HCT116 (cell line): ENCODE data around the gene LYSET. TPM values are rescaled to one million over a fixed set of nuclear protein-coding genes. Genes with fewer than 3 reads are reported as not detected.

Experiments used
- ATAC-seq: fragments of 200-7000 bp; cut with Tn5 transposase; 2 replicates; pipeline ENCODE4 v1.9.1; 2020; ENCODE audit warnings: mild to moderate bottlenecking, moderate library complexity
- Bru-seq: library from RNA; stranded (reverse); fragments of 400-500 nt; gene quantifications from one replicate; lab custom pipeline; 2021; lab: Mats Ljungman, UMichigan
- BruChase-seq, 2 experiments: library from RNA; stranded (reverse); fragments of 400-500 nt; gene quantifications; one replicate each; lab custom pipeline; 2021; lab: Mats Ljungman, UMichigan
- BruUV-seq: library from RNA; stranded (reverse); fragments of 400-500 nt; replicated peaks from 2 replicates; lab custom pipeline; 2021; lab: Mats Ljungman, UMichigan
- CTCF ChIA-PET: fragments of 300-600 bp; sonication (Branson Sonifier 250); formaldehyde crosslinking; loops from one replicate; lab custom pipeline; 2021; ENCODE audit warnings: antibody characterized with exemption; lab: Charles Lee
- POLR2A ChIA-PET: fragments of 300-600, 350-600 bp; sonication (Branson Sonifier 250); formaldehyde crosslinking; loops from one replicate; lab custom pipeline; 2021; ENCODE audit warnings: antibody characterized with exemption; lab: Charles Lee
- RAD21 ChIA-PET, 2 experiments: fragments of 300-600 bp; sonication (Branson Sonifier 250); formaldehyde crosslinking; loops; one replicate each; lab custom pipeline; 2023; ENCODE audit warnings: low total read pairs in 2 of 2; ENCODE audit not compliant: uncharacterized antibody in 2 of 2, unreplicated experiment in 2 of 2, low non-redundant PET in 1 of 2; lab: Charles Lee
- DNase-seq: peaks from one replicate; pipeline ENCODE4 v3.0.0-alpha.2; 2010; ENCODE audit warnings: low read depth, low spot score
- H2AFZ ChIP-seq: fragments of 200-600 bp; shearing (Covaris generic), sonication (generic); 2 replicates; pipeline ENCODE4 v1.6.1; 2017; ENCODE audit warnings: low read depth, mixed run types, mixed read lengths, antibody characterized with exemption, low read length; ENCODE audit not compliant: poor library complexity, severe bottlenecking
- H3K27ac ChIP-seq: 2 replicates; pipeline ENCODE4 v1.5.1; 2012; ENCODE audit warnings: low read depth, low read length
- H3K27me3 ChIP-seq: fragments of 200-600 bp; sonication (generic); 2 replicates; pipeline ENCODE4 v1.6.1; 2016; ENCODE audit warnings: mixed run types, low read length, mixed read lengths; ENCODE audit not compliant: insufficient read depth
- H3K36me3 ChIP-seq, 2 experiments: fragments of 200-500 bp in 1 of 2; fragments of 200-600 bp in 1 of 2; sonication (Bioruptor generic) in 1 of 2; sonication (generic) in 1 of 2; 2 replicates each; pipeline versions ENCODE4 v1.5.1 to v1.6.1; 2014 to 2016; ENCODE audit warnings: low read length in 2 of 2, inconsistent platforms in 1 of 2, mixed read lengths in 1 of 2, mixed run types in 1 of 2; ENCODE audit not compliant: insufficient read depth in 2 of 2, control insufficient read depth in 1 of 2
- H3K4me1 ChIP-seq, 2 experiments: fragments of 200-600 bp in 1 of 2; sonication (generic) in 1 of 2; 2 replicates each; pipeline versions ENCODE4 v1.5.1 to v1.6.1; 2012 to 2017; ENCODE audit warnings: low read length in 2 of 2, inconsistent platforms in 1 of 2, mild to moderate bottlenecking in 1 of 2, mixed read lengths in 1 of 2, mixed run types in 1 of 2, moderate library complexity in 1 of 2; ENCODE audit not compliant: insufficient read depth in 2 of 2, control insufficient read depth in 1 of 2
- H3K4me2 ChIP-seq: fragments of 200-600 bp; sonication (generic); 2 replicates; pipeline ENCODE4 v1.6.1; 2017; ENCODE audit warnings: mixed run types, low read length, mixed read lengths
- H3K4me3 ChIP-seq, 2 experiments: fragments of 200-600 bp in 1 of 2; sonication (generic) in 1 of 2; replicated peaks in 1 of 2; 2 replicates each; pipeline ENCODE4 v1.5.1; 2011 to 2016; ENCODE audit warnings: low read length in 2 of 2, control low read depth in 1 of 2, low read depth in 1 of 2, mild to moderate bottlenecking in 1 of 2, mixed read lengths in 1 of 2, mixed run types in 1 of 2
- H3K79me2 ChIP-seq: fragments of 200-600 bp; sonication (generic); 2 replicates; pipeline ENCODE4 v1.6.1; 2017; ENCODE audit warnings: mild to moderate bottlenecking, mixed run types, low read length, moderate library complexity, mixed read lengths; ENCODE audit not compliant: insufficient read depth
- H3K9ac ChIP-seq: fragments of 200-600 bp; sonication (generic); 2 replicates; pipeline ENCODE4 v1.6.1; 2016; ENCODE audit warnings: low read length, mixed read lengths
- H3K9me2 ChIP-seq: fragments of 200-600 bp; sonication (generic), shearing (Covaris generic); 2 replicates; pipeline ENCODE4 v1.6.1; 2017; ENCODE audit warnings: mixed run types, mild to moderate bottlenecking, moderate library complexity; ENCODE audit not compliant: insufficient read depth
- H3K9me3 ChIP-seq, 2 experiments: fragments of 200-500 bp in 1 of 2; fragments of 200-600 bp in 1 of 2; sonication (Bioruptor generic) in 1 of 2; sonication (generic) in 1 of 2; 2 replicates each; pipeline ENCODE4 v1.6.1; 2014 to 2017; ENCODE audit warnings: low read length in 2 of 2, mixed read lengths in 2 of 2, inconsistent platforms in 1 of 2, low read depth in 1 of 2, mild to moderate bottlenecking in 1 of 2, mixed run types in 1 of 2, moderate library complexity in 1 of 2; ENCODE audit not compliant: control insufficient read depth in 1 of 2, insufficient read depth in 1 of 2
- H4K20me1 ChIP-seq: fragments of 200-600 bp; sonication (generic), shearing (Covaris generic); 2 replicates; pipeline ENCODE4 v1.6.1; 2017; ENCODE audit warnings: mixed run types, mild to moderate bottlenecking, moderate library complexity; ENCODE audit not compliant: insufficient read depth
- CBX3 ChIP-seq: IDR thresholded peaks from 2 replicates; pipeline ENCODE4 v1.6.1; 2012; ENCODE audit warnings: low read depth
- CTCF ChIP-seq, 3 experiments: fragments of 200-600 bp in 1 of 3; sonication (generic) in 1 of 3; IDR thresholded peaks in 2 of 3; conservative IDR thresholded peaks in 1 of 3; 2 replicates each; pipeline ENCODE4 v1.5.1; 2012 to 2017; ENCODE audit warnings: low read depth in 2 of 3, low read length in 2 of 3, antibody characterized with exemption in 1 of 3, borderline replicate concordance in 1 of 3, control low read depth in 1 of 3, mild to moderate bottlenecking in 1 of 3, mixed read lengths in 1 of 3, mixed run types in 1 of 3, moderate library complexity in 1 of 3; ENCODE audit not compliant: insufficient read depth in 1 of 3
- EGR1 ChIP-seq: IDR thresholded peaks from 2 replicates; pipeline ENCODE4 v1.6.1; 2012; ENCODE audit warnings: low read depth
- EZH2phosphoT487 ChIP-seq: fragments of 200-600 bp; IDR thresholded peaks from 2 replicates; pipeline ENCODE4 v1.6.1; 2018; ENCODE audit warnings: antibody characterized with exemption, borderline replicate concordance
- FOSL1 ChIP-seq: IDR thresholded peaks from 2 replicates; pipeline ENCODE4 v1.6.1; 2012; ENCODE audit warnings: low read depth
- MAX ChIP-seq: IDR thresholded peaks from 2 replicates; pipeline ENCODE4 v1.6.1; 2012
- POLR2A ChIP-seq: IDR thresholded peaks from 2 replicates; pipeline ENCODE4 v1.7.0; 2011; ENCODE audit warnings: borderline replicate concordance; ENCODE audit not compliant: insufficient read depth, insufficient read length; ENCODE audit errors: extremely low read depth
- POLR2AphosphoS5 ChIP-seq: IDR thresholded peaks from 2 replicates; pipeline ENCODE4 v1.6.1; 2011; ENCODE audit warnings: mild to moderate bottlenecking, low read depth, low read length, moderate library complexity
- RAD21 ChIP-seq: IDR thresholded peaks from 2 replicates; pipeline ENCODE4 v1.6.1; 2012; ENCODE audit warnings: low read depth, mild to moderate bottlenecking
- SIN3A ChIP-seq: IDR thresholded peaks from 2 replicates; pipeline ENCODE4 v1.6.1; 2012; ENCODE audit warnings: low read depth
- SP1 ChIP-seq: IDR thresholded peaks from 2 replicates; pipeline ENCODE4 v1.6.1; 2012; ENCODE audit warnings: low read depth
- ZBTB33 ChIP-seq: IDR thresholded peaks from 2 replicates; pipeline ENCODE4 v1.6.1; 2011; ENCODE audit warnings: mild to moderate bottlenecking, low read length, moderate library complexity; ENCODE audit not compliant: insufficient replicate concordance; ENCODE audit errors: extremely low read depth
- ZFX ChIP-seq: fragments of 450-650 bp; IDR thresholded peaks from 2 replicates; pipeline ENCODE4 v1.6.1; 2017
- intact Hi-C: fragments of 100-400 bp; cut with micrococcal nuclease; formaldehyde crosslinking; loops from 2 replicates; pipeline ENCODE4 v1.10.0; 2022
- long read RNA-seq: library from polyadenylated mRNA; unstranded; transcript quantifications from one replicate; pipeline ENCODE4 v2.0.0, GENCODE V29; 2021; ENCODE audit not compliant: unreplicated experiment
- polyA plus RNA-seq: library from polyadenylated mRNA; unstranded; fragments of >200 nt; gene quantifications from 2 replicates; pipeline ENCODE4 v1.2.1, GENCODE V29; 2012; ENCODE audit warnings: missing spikeins
- total RNA-seq: library from RNA; stranded (reverse); gene quantifications from one replicate; pipeline ENCODE4 v1.2.1, GENCODE V29; 2021; ENCODE audit not compliant: unreplicated experiment

LYSET gene
- total RNA-seq: 19.5 TPM
- 12.9 and 15.9 TPM in 2 replicates for polyA plus RNA-seq
- percentile 78 among the genes with signal in this experiment for Bru-seq, nascent RNA
- BruChase-seq, experiment 1, labeled RNA remaining after a 6-hour chase: percentile 91 among the genes with signal in this experiment
- percentile 88 among the genes with signal in this experiment for BruChase-seq, experiment 2, labeled RNA remaining after a 2-hour chase
- long read RNA-seq, transcript TMEM251-201 (2 exons, 909 nt): major isoform, 16 of 20 reads
- long read RNA-seq, partial matches to known transcripts: 0 of 20 reads
- long read RNA-seq, other reads (novel, unspliced or antisense): 0 of 20 reads

GRCh38 chr14:93184391-93185348 is at the start of gene LYSET, which contains the start of gene MOAP1:
Gene LYSET (plus strand): TSS chr14:93185317. CDS start chr14:93185406, 89 bp downstream.
Gene MOAP1 (minus strand): TSS chr14:93184897. CDS start chr14:93184242, 655 bp downstream.
- POLR2A ChIA-PET: interaction anchor here (0.6 to 1.0 kb wide), 5 partner anchors 10 to 72 kb away, joined by 3 to 12 read pairs (median 3); no protein-coding TSS in a partner anchor
- peak; percentile 86 for ATAC-seq
- RAD21 ChIA-PET: interaction anchor here in 1 of 2 experiments (0.6 kb wide), 1 partner anchor 357 kb away, joined by 6 read pairs; no protein-coding TSS in a partner anchor
- H3K79me2 ChIP-seq: peaks cover 36% of the 10 kb centered on the region
- intact Hi-C loops: no loop called here
- no peaks in the 10 kb centered on the region for H4K20me1 ChIP-seq
- no TSS peak for BruUV-seq
- peaks cover 2 to 16% of the 10 kb centered on the region in 2 experiments; a peak in 3 of 4 replicates for H3K4me1 ChIP-seq
- H3K27me3 ChIP-seq: no peaks in the 10 kb centered on the region
- H3K9me3 ChIP-seq: no peaks in the 10 kb centered on the region
- CTCF ChIA-PET: interaction anchor here (0.6 to 2.2 kb wide), 5 partner anchors 10 to 731 kb away, joined by 3 to 10 read pairs (median 4); partner anchors contain the start of genes GON7 and UBR7
- DNase-seq: no peak
- peaks cover 0 to 14% of the 10 kb centered on the region in 2 experiments for H3K36me3 ChIP-seq
- TF ChIP-seq EGR1: peak; percentile 78
- TF ChIP-seq FOSL1: 0 out of 2 replicates have a peak, but pooled peaks have one; percentile 3
- peak; percentile 15 for TF ChIP-seq POLR2A
- no peak for TF ChIP-seq EZH2phosphoT487
- peak in 2 of 3 experiments; percentile 6 to 31; a peak in 2 of 6 replicates for TF ChIP-seq CTCF (IDR thresholded peaks at IDR 0.05 in 2 of 3, conservative IDR thresholded peaks at IDR 0.05 in 1 of 3; ENCODE audit: borderline replicate concordance in 1 of 3, insufficient read depth in 1 of 3, low read depth in 2 of 3, low read length in 2 of 3)
- no peak for TF ChIP-seq ZBTB33
- TF ChIP-seq POLR2AphosphoS5: peak; percentile 88
- TF ChIP-seq ZFX: peak; percentile 96
- TF ChIP-seq CBX3: peak; percentile 43; the same call in 1 of the 2 replicates
- peak; percentile 75 for TF ChIP-seq SIN3A
- peak; percentile 40 for TF ChIP-seq MAX
- no peak for TF ChIP-seq RAD21
- TF ChIP-seq SP1: peak; percentile 58
- TF ChIP-seq, all 23 proteins: peak for 10
- Histone ChIP-seq H3K9ac (peak within 1 kb of the TSS; percentile 83), H3K4me2 (peak within 1 kb of the TSS; percentile 75), H3K4me3 (peak within 1 kb of the TSS; percentile 71 to 94), H2AFZ (no peak within 1 kb of the TSS), H3K9me2 (no peaks in the 10 kb centered on the region), H3K27ac (peak within 1 kb of the TSS; percentile 94)
